Measurements from ENCODE around the gene RFX7.

DNA sequence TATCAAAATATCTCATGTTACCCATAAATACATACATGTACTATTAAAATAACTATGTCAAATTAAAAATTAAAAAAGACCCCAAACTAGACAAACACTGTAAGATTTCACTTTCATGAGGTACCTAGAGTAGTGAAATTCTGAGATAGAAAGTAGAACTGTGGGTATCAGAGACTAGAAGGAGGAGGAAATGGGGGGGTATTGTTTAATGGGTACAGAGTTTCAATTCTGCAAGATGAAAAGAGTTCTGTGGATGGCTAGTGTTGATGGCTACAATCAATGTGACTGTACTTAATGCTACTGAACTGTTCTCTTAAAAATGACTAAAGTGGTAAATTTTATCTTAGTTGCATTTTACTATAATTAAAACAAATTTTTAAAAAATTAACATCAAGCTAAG, 36.6 kb downstream of the RFX7 start:
- TF ChIP-seq POLR2AphosphoS5 (IDR thresholded peaks at IDR 0.05; ENCODE audit: low read depth, low read length) (no peak), TAF1 (IDR thresholded peaks at IDR 0.05; ENCODE audit: low read depth, low read length) (no peak), POLR2A (IDR thresholded peaks at IDR 0.05; ENCODE audit: low read depth, low read length) (no peak)
